H9 (cell line): Measurements from ENCODE around the gene SNX30. TPM values are rescaled to one million over a fixed set of nuclear protein-coding genes. Genes with fewer than 3 reads are reported as not detected.

Source experiments
- DNase-seq: peaks from one replicate; pipeline ENCODE4 v3.0.0-alpha.2; 2017
- H2AFZ ChIP-seq: one replicate; pipeline ENCODE4 v1.6.1; 2013; ENCODE audit warnings: mild to moderate bottlenecking, low read length, control low read depth, moderate library complexity
- H2AK5ac ChIP-seq: 2 replicates; pipeline ENCODE4 v1.6.1; 2013; ENCODE audit warnings: low read length, control low read depth, mixed read lengths; ENCODE audit not compliant: insufficient read length
- H2BK120ac ChIP-seq: one replicate; pipeline ENCODE4 v1.6.1; 2013; ENCODE audit warnings: low read depth, mild to moderate bottlenecking, low read length, control low read depth, inconsistent platforms; ENCODE audit not compliant: poor library complexity, severe bottlenecking
- H2BK12ac ChIP-seq: 2 replicates; pipeline ENCODE4 v1.6.1; 2013; ENCODE audit warnings: low read length, control low read depth, mixed read lengths, low read depth; ENCODE audit not compliant: insufficient read length
- H2BK15ac ChIP-seq: 2 replicates; pipeline ENCODE4 v1.6.1; 2013; ENCODE audit warnings: low read depth, low read length, control low read depth
- H2BK20ac ChIP-seq: one replicate; pipeline ENCODE4 v1.6.1; 2013; ENCODE audit warnings: low read depth, mild to moderate bottlenecking, low read length, control low read depth, inconsistent platforms; ENCODE audit not compliant: poor library complexity, severe bottlenecking
- H2BK5ac ChIP-seq: 2 replicates; pipeline ENCODE4 v1.6.1; 2013; ENCODE audit warnings: low read length, control low read depth, mixed read lengths; ENCODE audit not compliant: insufficient read length
- H3K14ac ChIP-seq: 2 replicates; pipeline ENCODE4 v1.6.1; 2013; ENCODE audit warnings: low read length, control low read depth; ENCODE audit not compliant: insufficient read depth
- H3K18ac ChIP-seq: 2 replicates; pipeline ENCODE4 v1.6.1; 2013; ENCODE audit warnings: low read depth, mild to moderate bottlenecking, mixed read lengths, low read length, control low read depth; ENCODE audit not compliant: insufficient read length
- H3K23ac ChIP-seq: 2 replicates; pipeline ENCODE4 v1.6.1; 2013; ENCODE audit warnings: low read length, control low read depth, mixed read lengths, low read depth; ENCODE audit not compliant: insufficient read length
- H3K23me2 ChIP-seq: 2 replicates; pipeline ENCODE4 v1.6.1; 2013; ENCODE audit warnings: low read depth, mild to moderate bottlenecking, mixed read lengths, low read length, control low read depth; ENCODE audit not compliant: insufficient read length, poor library complexity, severe bottlenecking
- H3K27ac ChIP-seq: 2 replicates; pipeline ENCODE4 v1.5.1; 2013; ENCODE audit warnings: low read length, control low read depth, mixed read lengths, low read depth; ENCODE audit not compliant: insufficient read length
- H3K27me3 ChIP-seq: 2 replicates; pipeline ENCODE4 v1.6.1; 2013; ENCODE audit warnings: low read length, control low read depth, inconsistent platforms; ENCODE audit not compliant: insufficient read depth
- H3K4ac ChIP-seq: 2 replicates; pipeline ENCODE4 v1.6.1; 2013; ENCODE audit warnings: low read depth, mild to moderate bottlenecking, control low read depth, inconsistent platforms, low read length, moderate library complexity
- H3K4me1 ChIP-seq: 2 replicates; pipeline ENCODE4 v1.6.1; 2013; ENCODE audit warnings: low read length, control low read depth, inconsistent platforms; ENCODE audit not compliant: insufficient read depth
- H3K4me2 ChIP-seq: 2 replicates; pipeline ENCODE4 v1.6.1; 2013; ENCODE audit warnings: low read length, control low read depth, mixed read lengths; ENCODE audit not compliant: insufficient read length, insufficient read depth
- H3K56ac ChIP-seq: 2 replicates; pipeline ENCODE4 v1.6.1; 2013; ENCODE audit warnings: low read depth, mild to moderate bottlenecking, mixed read lengths, low read length, control low read depth; ENCODE audit not compliant: insufficient read length
- H3K79me1 ChIP-seq: 2 replicates; pipeline ENCODE4 v1.6.1; 2013; ENCODE audit warnings: low read depth, mild to moderate bottlenecking, moderate library complexity, low read length, control low read depth, inconsistent platforms; ENCODE audit not compliant: insufficient read depth, poor library complexity, severe bottlenecking
- H3K79me2 ChIP-seq: 2 replicates; pipeline ENCODE4 v1.6.1; 2013; ENCODE audit warnings: low read length, control low read depth, inconsistent platforms; ENCODE audit not compliant: insufficient read depth
- H3K9ac ChIP-seq: 2 replicates; pipeline ENCODE4 v1.6.1; 2013; ENCODE audit warnings: low read length, control low read depth, mixed read lengths; ENCODE audit not compliant: insufficient read length; ENCODE audit errors: extremely low read depth
- H3K9me3 ChIP-seq: one replicate; pipeline ENCODE4 v1.6.1; 2013; ENCODE audit warnings: low read depth, low read length, inconsistent platforms; ENCODE audit not compliant: control insufficient read depth
- H3T11ph ChIP-seq: one replicate; pipeline ENCODE4 v1.6.1; 2013; ENCODE audit warnings: mild to moderate bottlenecking, low read length, control low read depth, inconsistent platforms
- H4K20me1 ChIP-seq: one replicate; pipeline ENCODE4 v1.6.1; 2013; ENCODE audit not compliant: control insufficient read depth, insufficient read length, insufficient read depth
- H4K5ac ChIP-seq: 2 replicates; pipeline ENCODE4 v1.6.1; 2013; ENCODE audit warnings: low read depth, mild to moderate bottlenecking, mixed read lengths, low read length, control low read depth; ENCODE audit not compliant: insufficient read length
- H4K8ac ChIP-seq: replicated peaks from 2 replicates; pipeline ENCODE4 v1.6.1; 2013; ENCODE audit warnings: low read length, control low read depth, mixed read lengths, low read depth; ENCODE audit not compliant: insufficient read length
- H4K91ac ChIP-seq: 2 replicates; pipeline ENCODE4 v1.6.1; 2013; ENCODE audit warnings: low read depth, mild to moderate bottlenecking, moderate library complexity, mixed read lengths, low read length, control low read depth; ENCODE audit not compliant: insufficient read length
- H3K27ac Mint-ChIP-seq, 3 experiments: 2 replicates in 2 of 3; 3 replicates in 1 of 3; pipeline ENCODE4 v1.8.0; 2020 to 2021; ENCODE audit warnings: mixed read lengths in 3 of 3, mild to moderate bottlenecking in 1 of 3, moderate library complexity in 1 of 3
- H3K27me3 Mint-ChIP-seq: 2 replicates; pipeline ENCODE4 v1.8.0; 2021; ENCODE audit warnings: low read depth, mild to moderate bottlenecking, moderate library complexity, mixed read lengths
- H3K36me3 Mint-ChIP-seq, 3 experiments: 2 replicates in 2 of 3; 3 replicates in 1 of 3; pipeline ENCODE4 v1.8.0; 2020 to 2021; ENCODE audit warnings: low read depth in 3 of 3, mixed read lengths in 3 of 3; ENCODE audit not compliant: insufficient read depth in 1 of 3
- H3K4me1 Mint-ChIP-seq, 2 experiments: 2 replicates each; pipeline ENCODE4 v1.8.0; 2020; ENCODE audit warnings: mixed read lengths in 2 of 2
- H3K4me3 Mint-ChIP-seq, 2 experiments: 2 replicates in 1 of 2; 3 replicates in 1 of 2; pipeline ENCODE4 v1.8.0; 2020 to 2021; ENCODE audit warnings: mild to moderate bottlenecking in 2 of 2, mixed read lengths in 2 of 2, moderate library complexity in 1 of 2
- H3K9me3 Mint-ChIP-seq, 2 experiments: 2 replicates in 1 of 2; 3 replicates in 1 of 2; pipeline ENCODE4 v1.8.0; 2020; ENCODE audit warnings: mild to moderate bottlenecking in 2 of 2, mixed read lengths in 2 of 2, moderate library complexity in 1 of 2
- CTCF ChIP-seq: fragments of 200-600 bp; sonication (generic); conservative IDR thresholded peaks from 3 replicates; pipeline ENCODE4 v1.8.0; 2021; ENCODE audit warnings: antibody characterized with exemption, mild to moderate bottlenecking
- WGBS: extraction: QIAGEN DNeasy Blood & Tissue Kit; methylation state at CpG from one replicate; pipeline ENCODE4 v1.1.7; 2013; ENCODE audit warnings: missing lambda C conversion rate, low lambda C conversion rate, mixed read lengths; ENCODE audit not compliant: insufficient read length; ENCODE audit errors: extremely low coverage; 5-methylcytosine and 5-hydroxymethylcytosine counted together
- total RNA-seq: library from RNA; stranded (reverse); gene quantifications from 2 replicates; pipeline ENCODE4 v1.2.1, GENCODE V29; 2021

Gene SNX30
- total RNA-seq, 1 experiment from 2014 or later = 10.3 TPM

GRCh38 chr9:112762726-112763518 is 12.4 kb downstream of the SNX30 start:
- Histone ChIP-seq H2AFZ (no peak overlapping the region), H3K4me1 (no peaks in the 10 kb centered on the region; the same call in 1 of the 2 replicates), H4K8ac (no peak overlapping the region), H3K9me3 (no peaks in the 10 kb centered on the region), H4K91ac (no peak overlapping the region), H2BK5ac (no peak overlapping the region), H3K14ac (no peak overlapping the region), H3K79me1 (no peaks in the 10 kb centered on the region), H2BK12ac (no peak overlapping the region), H3K9ac (no peak overlapping the region), H2AK5ac (no peak overlapping the region), H4K20me1 (no peaks in the 10 kb centered on the region), H3K27me3 (no peaks in the 10 kb centered on the region), H3K23ac (no peak overlapping the region), H2BK20ac (no peak overlapping the region), H3T11ph (no peak overlapping the region), H2BK120ac (no peak overlapping the region), H2BK15ac (peak overlapping the region; percentile 84; the same call in 1 of the 2 replicates), H3K27ac (no peak overlapping the region), H4K5ac (no peak overlapping the region), H3K18ac (no peak overlapping the region), H3K79me2 (0 out of 2 replicates have a peak, but pooled peaks cover 2% of the 10 kb centered on the region), H3K23me2 (no peaks in the 10 kb centered on the region), H3K4me2 (no peak overlapping the region), H3K4ac (no peak overlapping the region), H3K56ac (no peak overlapping the region)
- no peak for DNase-seq
- Mint-ChIP-seq H3K27me3 (no peaks in the 10 kb centered on the region), H3K4me3 (no peak overlapping the region), H3K36me3 (peaks cover 0 to 7% (median 0%) of the 10 kb centered on the region in 3 experiments; a peak in 3 of 7 replicates), H3K9me3 (peaks cover 6 to 8% of the 10 kb centered on the region in 2 experiments; a peak in 4 of 5 replicates), H3K27ac (peak overlapping the region; percentile 7 to 23 (median 10); a peak in 4 of 7 replicates), H3K4me1 (peaks cover 15 to 16% of the 10 kb centered on the region in 2 experiments)
- WGBS = no CpG with 5 or more reads among the region's 13 CpGs
- TF ChIP-seq CTCF = 0 out of 3 replicates have a peak, but pooled peaks have one; percentile 9
